D721Med (cell line): ENCODE results near the gene HOMER3.
A peak's percentile ranks its signal among the peaks of the same experiment; 100 is the strongest.

Source experiments
- DNase-seq: peaks from one replicate; pipeline ENCODE4 v3.0.0; 2011; ENCODE audit warnings: low spot score; ENCODE audit not compliant: insufficient read length
- FAIRE-seq: peaks from 2 replicates; lab custom pipeline; 2011; peaks lifted over from hg19 to GRCh38; lab: Jason Lieb, UNC
- TF ChIP-seq, protein P1 (sequence below): IDR thresholded peaks from 2 replicates; pipeline ENCODE4 v1.5.1; 2012; ENCODE audit warnings: mild to moderate bottlenecking, control low read depth; ENCODE audit not compliant: insufficient read depth; ENCODE audit errors: missing control alignments

HOMER3 gene

DNA sequence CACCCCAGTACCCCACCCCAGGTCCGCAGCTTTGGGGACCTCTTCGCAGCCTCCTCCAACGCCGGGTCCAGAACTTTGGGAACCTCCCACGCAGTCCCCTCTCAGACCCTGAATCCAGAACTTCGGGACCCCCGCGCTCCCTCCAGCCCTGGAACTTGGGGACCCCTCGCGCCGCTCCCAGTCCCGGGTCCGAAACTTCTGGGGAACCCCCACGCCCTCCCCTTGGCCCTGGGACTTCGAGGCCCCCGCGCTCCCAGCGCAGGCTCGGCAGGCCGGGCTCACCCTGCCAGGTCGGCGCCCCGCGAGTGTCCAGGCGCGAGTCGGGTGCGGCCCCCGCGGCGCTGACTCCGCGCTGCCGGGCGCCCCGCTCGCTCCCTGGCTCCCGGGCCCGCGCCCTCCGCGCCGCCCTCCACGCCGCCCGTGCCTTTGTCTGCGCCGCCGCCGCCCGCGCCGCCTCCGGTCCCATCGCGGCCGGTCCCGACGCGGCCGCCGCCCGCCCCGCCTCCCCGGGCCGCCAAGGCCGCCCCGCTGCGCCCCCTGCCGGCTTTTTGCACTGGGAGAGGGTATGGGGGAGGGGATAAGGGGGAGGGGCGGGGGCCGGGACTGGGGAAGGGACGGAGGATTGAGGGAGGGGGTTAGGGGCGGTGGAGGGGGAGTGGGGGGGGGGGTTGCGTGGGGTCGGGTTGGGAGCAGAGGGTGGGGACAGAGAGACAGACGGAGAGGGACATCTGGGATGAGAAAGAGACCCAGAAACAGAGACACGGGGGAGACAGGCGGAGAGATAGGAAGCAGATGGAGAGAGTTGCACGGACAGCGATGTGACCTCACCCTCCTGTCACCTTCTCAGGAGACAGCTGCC lies at the start of gene HOMER3:
Gene HOMER3, minus strand, starts transcription at position 449 of the 859 bp plus-strand sequence. CDS start 2,235 bp downstream, outside the sequence.
- TF ChIP-seq, protein P1, sequence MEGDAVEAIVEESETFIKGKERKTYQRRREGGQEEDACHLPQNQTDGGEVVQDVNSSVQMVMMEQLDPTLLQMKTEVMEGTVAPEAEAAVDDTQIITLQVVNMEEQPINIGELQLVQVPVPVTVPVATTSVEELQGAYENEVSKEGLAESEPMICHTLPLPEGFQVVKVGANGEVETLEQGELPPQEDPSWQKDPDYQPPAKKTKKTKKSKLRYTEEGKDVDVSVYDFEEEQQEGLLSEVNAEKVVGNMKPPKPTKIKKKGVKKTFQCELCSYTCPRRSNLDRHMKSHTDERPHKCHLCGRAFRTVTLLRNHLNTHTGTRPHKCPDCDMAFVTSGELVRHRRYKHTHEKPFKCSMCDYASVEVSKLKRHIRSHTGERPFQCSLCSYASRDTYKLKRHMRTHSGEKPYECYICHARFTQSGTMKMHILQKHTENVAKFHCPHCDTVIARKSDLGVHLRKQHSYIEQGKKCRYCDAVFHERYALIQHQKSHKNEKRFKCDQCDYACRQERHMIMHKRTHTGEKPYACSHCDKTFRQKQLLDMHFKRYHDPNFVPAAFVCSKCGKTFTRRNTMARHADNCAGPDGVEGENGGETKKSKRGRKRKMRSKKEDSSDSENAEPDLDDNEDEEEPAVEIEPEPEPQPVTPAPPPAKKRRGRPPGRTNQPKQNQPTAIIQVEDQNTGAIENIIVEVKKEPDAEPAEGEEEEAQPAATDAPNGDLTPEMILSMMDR, result peak; percentile 30
- DNase-seq (peak; percentile 98), FAIRE-seq (no peak)

DNA sequence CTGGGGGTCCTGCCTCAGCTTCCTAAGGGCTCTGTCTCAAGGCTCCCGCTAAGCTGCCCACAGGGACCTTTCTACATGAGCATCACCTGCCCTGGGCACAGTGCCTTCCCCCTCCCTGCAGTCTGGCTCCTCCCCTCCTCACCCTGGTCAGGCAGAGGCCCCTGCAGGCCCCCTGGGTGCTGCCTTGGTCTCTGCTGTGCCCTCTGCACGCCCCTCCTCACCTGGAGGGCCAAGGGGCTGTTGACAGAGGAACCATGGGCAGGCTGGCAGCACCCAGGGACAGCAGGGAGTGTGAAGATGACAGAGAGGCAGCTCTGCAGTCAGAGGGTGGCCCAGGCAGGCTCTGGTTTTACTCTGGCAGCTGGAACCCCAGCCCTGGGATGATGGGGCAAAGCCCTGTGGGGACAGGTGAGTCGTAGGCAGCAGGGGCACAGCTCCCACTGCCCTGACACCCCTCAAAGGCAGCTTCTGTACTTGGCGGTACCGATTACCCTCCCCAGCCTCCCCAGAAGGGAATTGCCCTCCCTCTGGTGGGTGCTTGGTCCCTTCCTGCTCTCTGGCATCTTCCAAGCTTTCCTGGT lies 49.2 kb upstream of the HOMER3 start:
- TF ChIP-seq, protein P1, result no peak
- DNase-seq (no peak), FAIRE-seq (no peak)

DNA sequence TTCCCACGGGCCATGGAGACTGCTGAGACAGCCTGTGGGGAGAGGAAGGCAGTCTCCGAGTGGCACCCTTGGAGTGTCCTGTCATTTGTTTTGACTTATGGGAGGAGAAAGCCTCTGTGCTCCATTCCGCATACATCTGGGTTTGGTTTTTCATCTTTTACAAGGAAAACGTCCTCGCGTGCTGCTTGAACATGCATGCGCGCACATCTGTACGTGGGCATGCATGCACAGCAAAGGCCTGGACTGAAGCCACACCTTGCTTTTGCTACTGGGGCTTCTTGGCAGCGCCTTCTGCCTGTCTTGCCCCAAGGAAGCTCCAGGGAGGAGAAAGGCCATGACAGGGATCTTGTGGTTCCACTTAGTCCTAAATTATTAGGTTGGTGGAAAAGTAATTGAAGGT lies 48.3 kb upstream of the HOMER3 start:
- FAIRE-seq, result no peak
- no peak for DNase-seq
- TF ChIP-seq, protein P1, result no peak

- DNase-seq (peak; percentile 45), FAIRE-seq (no peak)
- TF ChIP-seq, protein P1, result no peak
These were observed 46.4 kb upstream of the HOMER3 start for GRCh38 chr19:18987456-18987855.

DNA sequence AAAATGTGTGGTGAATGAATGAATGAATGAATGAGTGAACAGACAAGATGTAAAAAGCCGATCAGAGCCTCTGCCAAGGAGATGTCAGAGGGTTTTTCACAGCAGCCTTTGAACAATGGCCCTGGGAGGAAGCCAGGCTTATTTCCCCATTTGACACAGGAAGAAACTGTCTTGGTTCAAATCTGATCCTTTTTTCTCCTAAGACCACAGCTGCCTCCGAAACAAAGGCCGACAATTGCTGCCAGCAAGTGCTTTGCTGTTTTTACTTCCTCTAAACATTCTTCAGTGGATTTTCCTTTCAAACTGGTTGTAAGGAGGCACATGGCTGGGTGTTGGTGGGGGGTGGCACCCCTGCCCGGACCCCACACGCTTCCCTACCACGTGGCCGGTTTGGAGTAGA lies 44.2 kb upstream of the HOMER3 start:
- FAIRE-seq (no peak), DNase-seq (no peak)
- TF ChIP-seq, protein P1, result no peak

DNA sequence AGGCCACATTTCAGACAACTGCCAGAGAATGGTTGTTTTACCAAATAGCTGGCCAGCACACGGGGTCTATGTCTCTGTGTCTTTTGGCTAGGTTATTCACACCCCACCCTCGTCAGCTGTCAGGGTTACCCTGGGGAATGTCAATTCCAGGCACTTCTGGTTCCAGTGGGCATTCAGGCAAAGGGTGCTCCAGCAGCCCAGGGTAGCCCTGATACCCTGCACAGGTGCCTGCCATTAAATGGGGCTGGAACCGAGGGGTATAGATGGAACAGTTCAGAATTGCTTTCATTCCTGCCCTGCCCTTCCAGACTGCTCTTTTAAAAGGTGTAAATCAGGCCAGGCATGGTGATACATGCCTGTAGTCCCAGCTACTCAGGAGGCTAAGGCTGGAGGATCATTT lies 43.2 kb upstream of the HOMER3 start:
- TF ChIP-seq, protein P1, result no peak
- DNase-seq, result no peak
- FAIRE-seq, result no peak

GRCh38 chr19:18982669-18983068 lies 41.7 kb upstream of the HOMER3 start:
- DNase-seq (no peak), FAIRE-seq (no peak)
- TF ChIP-seq, protein P1, result no peak
